Measurements from ENCODE around the gene GRK5. TPM values are rescaled to one million over a fixed set of nuclear protein-coding genes. Genes with fewer than 3 reads are reported as not detected.

The GRK5 gene
- total RNA-seq, 1 experiment from 2014 or later: 1.2 TPM

DNA sequence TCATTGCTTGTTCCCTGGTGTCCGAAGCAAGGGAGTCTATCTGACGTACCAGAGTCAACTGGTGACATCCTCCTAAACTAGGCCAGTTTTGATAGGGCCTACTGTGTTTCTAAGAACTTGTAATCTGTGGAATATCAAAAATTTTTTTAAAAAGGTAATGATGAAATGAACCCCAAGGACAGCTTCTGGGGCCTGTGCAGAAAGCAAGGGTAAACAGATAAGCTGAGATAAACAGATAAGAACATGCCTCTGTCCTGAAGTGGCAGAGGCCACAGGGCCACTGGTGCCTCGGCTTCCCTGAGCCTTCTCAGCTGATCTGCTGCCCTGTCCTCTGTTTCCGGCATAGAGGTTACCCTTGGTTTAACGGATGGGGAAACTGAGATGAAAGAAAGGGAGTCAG is 8.8 kb downstream of the GRK5 start:
- no peak overlapping the region for H3K23ac ChIP-seq (ENCODE audit: insufficient read length, low read depth, low read length)
- no peak overlapping the region for H3K14ac ChIP-seq (ENCODE audit: insufficient read depth, low read length)
- no peaks in the 10 kb centered on the region for H3K36me3 Mint-ChIP-seq (ENCODE audit: insufficient read depth in 1 of 3, low read depth in 3 of 3)
- no peak overlapping the region for H3K27ac ChIP-seq (ENCODE audit: insufficient read length, low read depth, low read length)
- H4K5ac ChIP-seq (ENCODE audit: insufficient read length, low read depth, low read length): no peak overlapping the region
- DNase-seq: no peak
- no peak overlapping the region for H2BK15ac ChIP-seq (ENCODE audit: low read depth, low read length)
- no peaks in the 10 kb centered on the region for H3K9me3 ChIP-seq (ENCODE audit: control insufficient read depth, low read depth, low read length)
- H3K4me3 Mint-ChIP-seq: no peak overlapping the region
- H2BK20ac ChIP-seq (ENCODE audit: low read depth, low read length, poor library complexity, severe bottlenecking): no peak overlapping the region
- H4K20me1 ChIP-seq (ENCODE audit: control insufficient read depth, insufficient read depth, insufficient read length): no peaks in the 10 kb centered on the region
- no peak overlapping the region for H3K4ac ChIP-seq (ENCODE audit: low read depth, low read length)
- no peaks in the 10 kb centered on the region for H3K23me2 ChIP-seq (ENCODE audit: insufficient read length, low read depth, low read length, poor library complexity, severe bottlenecking)
- no peak overlapping the region for H3K4me2 ChIP-seq (ENCODE audit: insufficient read depth, insufficient read length, low read length)
- H3K18ac ChIP-seq (ENCODE audit: insufficient read length, low read depth, low read length): no peak overlapping the region
- H3K27ac Mint-ChIP-seq: no peak overlapping the region; a peak in 1 of 7 replicates
- H4K91ac ChIP-seq (ENCODE audit: insufficient read length, low read depth, low read length): no peak overlapping the region
- no peak overlapping the region for H3K9ac ChIP-seq (ENCODE audit: extremely low read depth, insufficient read length, low read length)
- H2BK5ac ChIP-seq (ENCODE audit: insufficient read length, low read length): no peak overlapping the region
- peaks cover 3% of the 10 kb centered on the region; the same call in 1 of the 2 replicates for H3K4me1 ChIP-seq (ENCODE audit: insufficient read depth, low read length)
- H2AFZ ChIP-seq (ENCODE audit: low read length): no peak overlapping the region
- no peaks in the 10 kb centered on the region; a peak in 1 of 5 replicates for H3K9me3 Mint-ChIP-seq
- no peaks in the 10 kb centered on the region for H3K79me1 ChIP-seq (ENCODE audit: insufficient read depth, low read depth, low read length, poor library complexity, severe bottlenecking)
- H3K27me3 ChIP-seq (ENCODE audit: insufficient read depth, low read length): no peaks in the 10 kb centered on the region
- H2AK5ac ChIP-seq (ENCODE audit: insufficient read length, low read length): no peak overlapping the region
- no peak overlapping the region for H3K56ac ChIP-seq (ENCODE audit: insufficient read length, low read depth, low read length)
- no peaks in the 10 kb centered on the region for H3K79me2 ChIP-seq (ENCODE audit: insufficient read depth, low read length)
- peaks cover 20 to 27% of the 10 kb centered on the region in 2 experiments for H3K4me1 Mint-ChIP-seq
- TF ChIP-seq, protein P1, sequence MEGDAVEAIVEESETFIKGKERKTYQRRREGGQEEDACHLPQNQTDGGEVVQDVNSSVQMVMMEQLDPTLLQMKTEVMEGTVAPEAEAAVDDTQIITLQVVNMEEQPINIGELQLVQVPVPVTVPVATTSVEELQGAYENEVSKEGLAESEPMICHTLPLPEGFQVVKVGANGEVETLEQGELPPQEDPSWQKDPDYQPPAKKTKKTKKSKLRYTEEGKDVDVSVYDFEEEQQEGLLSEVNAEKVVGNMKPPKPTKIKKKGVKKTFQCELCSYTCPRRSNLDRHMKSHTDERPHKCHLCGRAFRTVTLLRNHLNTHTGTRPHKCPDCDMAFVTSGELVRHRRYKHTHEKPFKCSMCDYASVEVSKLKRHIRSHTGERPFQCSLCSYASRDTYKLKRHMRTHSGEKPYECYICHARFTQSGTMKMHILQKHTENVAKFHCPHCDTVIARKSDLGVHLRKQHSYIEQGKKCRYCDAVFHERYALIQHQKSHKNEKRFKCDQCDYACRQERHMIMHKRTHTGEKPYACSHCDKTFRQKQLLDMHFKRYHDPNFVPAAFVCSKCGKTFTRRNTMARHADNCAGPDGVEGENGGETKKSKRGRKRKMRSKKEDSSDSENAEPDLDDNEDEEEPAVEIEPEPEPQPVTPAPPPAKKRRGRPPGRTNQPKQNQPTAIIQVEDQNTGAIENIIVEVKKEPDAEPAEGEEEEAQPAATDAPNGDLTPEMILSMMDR (conservative IDR thresholded peaks at IDR 0.05): no peak
- H4K8ac ChIP-seq (replicated peaks; ENCODE audit: insufficient read length, low read depth, low read length): no peak overlapping the region
- H3T11ph ChIP-seq (ENCODE audit: low read length): no peak overlapping the region
- no peak overlapping the region for H2BK120ac ChIP-seq (ENCODE audit: low read depth, low read length, poor library complexity, severe bottlenecking)
- no CpG with 5 or more reads among the region's 5 CpGs for WGBS (ENCODE audit: extremely low coverage, insufficient read length, low lambda C conversion rate)
- H3K27me3 Mint-ChIP-seq (ENCODE audit: low read depth): no peaks in the 10 kb centered on the region; the same call in 1 of the 2 replicates
- H2BK12ac ChIP-seq (ENCODE audit: insufficient read length, low read depth, low read length): no peak overlapping the region

Measured in H9 (cell line).